Erythroblast (primary cell): ENCODE results near the gene DMRTA2.

ENCODE experiments used
- GATA1 ChIP-seq: IDR thresholded peaks from 2 replicates; pipeline ENCODE4 v1.6.1; 2011; ENCODE audit warnings: low read depth, mild to moderate bottlenecking, control low read depth, low read length, moderate library complexity
- POLR2A ChIP-seq: IDR thresholded peaks from 2 replicates; pipeline ENCODE4 v1.6.1; 2011; ENCODE audit warnings: mild to moderate bottlenecking, low read length

- no peak for TF ChIP-seq POLR2A
- TF ChIP-seq GATA1: no peak
Measured at GRCh38 chr1:50424884-50425375, 1.7 kb upstream of the DMRTA2 start.
